ENCODE data around the gene AMIGO1.

GRCh38 chr1:109535971-109536491 lies 26.5 kb upstream of the AMIGO1 start:
- TF ChIP-seq, protein P1, sequence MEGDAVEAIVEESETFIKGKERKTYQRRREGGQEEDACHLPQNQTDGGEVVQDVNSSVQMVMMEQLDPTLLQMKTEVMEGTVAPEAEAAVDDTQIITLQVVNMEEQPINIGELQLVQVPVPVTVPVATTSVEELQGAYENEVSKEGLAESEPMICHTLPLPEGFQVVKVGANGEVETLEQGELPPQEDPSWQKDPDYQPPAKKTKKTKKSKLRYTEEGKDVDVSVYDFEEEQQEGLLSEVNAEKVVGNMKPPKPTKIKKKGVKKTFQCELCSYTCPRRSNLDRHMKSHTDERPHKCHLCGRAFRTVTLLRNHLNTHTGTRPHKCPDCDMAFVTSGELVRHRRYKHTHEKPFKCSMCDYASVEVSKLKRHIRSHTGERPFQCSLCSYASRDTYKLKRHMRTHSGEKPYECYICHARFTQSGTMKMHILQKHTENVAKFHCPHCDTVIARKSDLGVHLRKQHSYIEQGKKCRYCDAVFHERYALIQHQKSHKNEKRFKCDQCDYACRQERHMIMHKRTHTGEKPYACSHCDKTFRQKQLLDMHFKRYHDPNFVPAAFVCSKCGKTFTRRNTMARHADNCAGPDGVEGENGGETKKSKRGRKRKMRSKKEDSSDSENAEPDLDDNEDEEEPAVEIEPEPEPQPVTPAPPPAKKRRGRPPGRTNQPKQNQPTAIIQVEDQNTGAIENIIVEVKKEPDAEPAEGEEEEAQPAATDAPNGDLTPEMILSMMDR (IDR thresholded peaks at IDR 0.05 in 2 of 3, conservative IDR thresholded peaks at IDR 0.05 in 1 of 3; ENCODE audit: borderline replicate concordance in 1 of 3, insufficient read depth in 1 of 3, low read depth in 2 of 3, low read length in 2 of 3): no peak
- TF ChIP-seq POLR2AphosphoS5 (IDR thresholded peaks at IDR 0.05; ENCODE audit: low read depth, low read length) (no peak), EZH2phosphoT487 (IDR thresholded peaks at IDR 0.05; ENCODE audit: borderline replicate concordance) (no peak), YY1 (IDR thresholded peaks at IDR 0.05; ENCODE audit: extremely low read depth, insufficient replicate concordance, low read depth, low read length) (no peak), ATF3 (IDR thresholded peaks at IDR 0.05) (no peak), SP1 (IDR thresholded peaks at IDR 0.05; ENCODE audit: low read depth) (no peak), MAX (IDR thresholded peaks at IDR 0.05) (no peak), POLR2A (IDR thresholded peaks at IDR 0.05; ENCODE audit: borderline replicate concordance, extremely low read depth, insufficient read depth, insufficient read length) (no peak), ZBTB33 (IDR thresholded peaks at IDR 0.05; ENCODE audit: extremely low read depth, insufficient replicate concordance, low read length) (no peak), EGR1 (IDR thresholded peaks at IDR 0.05; ENCODE audit: low read depth) (no peak), ZFX (IDR thresholded peaks at IDR 0.05) (no peak)
- TF ChIP-seq, protein P2, sequence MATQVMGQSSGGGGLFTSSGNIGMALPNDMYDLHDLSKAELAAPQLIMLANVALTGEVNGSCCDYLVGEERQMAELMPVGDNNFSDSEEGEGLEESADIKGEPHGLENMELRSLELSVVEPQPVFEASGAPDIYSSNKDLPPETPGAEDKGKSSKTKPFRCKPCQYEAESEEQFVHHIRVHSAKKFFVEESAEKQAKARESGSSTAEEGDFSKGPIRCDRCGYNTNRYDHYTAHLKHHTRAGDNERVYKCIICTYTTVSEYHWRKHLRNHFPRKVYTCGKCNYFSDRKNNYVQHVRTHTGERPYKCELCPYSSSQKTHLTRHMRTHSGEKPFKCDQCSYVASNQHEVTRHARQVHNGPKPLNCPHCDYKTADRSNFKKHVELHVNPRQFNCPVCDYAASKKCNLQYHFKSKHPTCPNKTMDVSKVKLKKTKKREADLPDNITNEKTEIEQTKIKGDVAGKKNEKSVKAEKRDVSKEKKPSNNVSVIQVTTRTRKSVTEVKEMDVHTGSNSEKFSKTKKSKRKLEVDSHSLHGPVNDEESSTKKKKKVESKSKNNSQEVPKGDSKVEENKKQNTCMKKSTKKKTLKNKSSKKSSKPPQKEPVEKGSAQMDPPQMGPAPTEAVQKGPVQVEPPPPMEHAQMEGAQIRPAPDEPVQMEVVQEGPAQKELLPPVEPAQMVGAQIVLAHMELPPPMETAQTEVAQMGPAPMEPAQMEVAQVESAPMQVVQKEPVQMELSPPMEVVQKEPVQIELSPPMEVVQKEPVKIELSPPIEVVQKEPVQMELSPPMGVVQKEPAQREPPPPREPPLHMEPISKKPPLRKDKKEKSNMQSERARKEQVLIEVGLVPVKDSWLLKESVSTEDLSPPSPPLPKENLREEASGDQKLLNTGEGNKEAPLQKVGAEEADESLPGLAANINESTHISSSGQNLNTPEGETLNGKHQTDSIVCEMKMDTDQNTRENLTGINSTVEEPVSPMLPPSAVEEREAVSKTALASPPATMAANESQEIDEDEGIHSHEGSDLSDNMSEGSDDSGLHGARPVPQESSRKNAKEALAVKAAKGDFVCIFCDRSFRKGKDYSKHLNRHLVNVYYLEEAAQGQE (IDR thresholded peaks at IDR 0.05; ENCODE audit: low read depth): no peak
